HG03097 (cell line): ENCODE results near the gene ZNF148.
"Not testable (repeated sequence)": the region's sequence is repeated elsewhere in the genome, so short reads cannot be mapped to it uniquely, and the experiment has no call there.

Experiments used
- ATAC-seq: cut with Tn5 transposase; IDR thresholded peaks from one replicate; pipeline ENCODE4 v1.9.1; 2021; ENCODE audit not compliant: unreplicated experiment, low FRiP score

The ZNF148 gene

DNA sequence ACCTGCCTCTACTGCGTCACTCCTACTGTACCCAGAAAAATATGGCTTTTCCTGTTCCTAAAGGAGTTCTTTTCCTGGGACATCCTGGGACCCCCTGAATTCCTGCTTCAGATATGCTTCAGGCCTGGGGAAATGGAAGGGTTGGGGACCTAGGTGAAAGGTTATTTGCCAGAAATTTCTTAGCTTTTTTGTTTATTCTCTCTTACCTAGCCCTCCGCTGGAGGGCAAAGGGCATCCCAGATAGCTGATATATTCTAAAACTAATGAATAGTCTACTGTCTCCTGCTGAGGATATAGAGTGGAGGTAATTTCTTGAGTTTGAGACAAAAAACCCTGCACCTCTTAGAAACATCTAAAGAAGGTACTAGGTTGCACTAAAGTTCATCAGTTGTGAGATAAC is 3.6 kb upstream of the ZNF148 start:
- no peak for ATAC-seq

DNA sequence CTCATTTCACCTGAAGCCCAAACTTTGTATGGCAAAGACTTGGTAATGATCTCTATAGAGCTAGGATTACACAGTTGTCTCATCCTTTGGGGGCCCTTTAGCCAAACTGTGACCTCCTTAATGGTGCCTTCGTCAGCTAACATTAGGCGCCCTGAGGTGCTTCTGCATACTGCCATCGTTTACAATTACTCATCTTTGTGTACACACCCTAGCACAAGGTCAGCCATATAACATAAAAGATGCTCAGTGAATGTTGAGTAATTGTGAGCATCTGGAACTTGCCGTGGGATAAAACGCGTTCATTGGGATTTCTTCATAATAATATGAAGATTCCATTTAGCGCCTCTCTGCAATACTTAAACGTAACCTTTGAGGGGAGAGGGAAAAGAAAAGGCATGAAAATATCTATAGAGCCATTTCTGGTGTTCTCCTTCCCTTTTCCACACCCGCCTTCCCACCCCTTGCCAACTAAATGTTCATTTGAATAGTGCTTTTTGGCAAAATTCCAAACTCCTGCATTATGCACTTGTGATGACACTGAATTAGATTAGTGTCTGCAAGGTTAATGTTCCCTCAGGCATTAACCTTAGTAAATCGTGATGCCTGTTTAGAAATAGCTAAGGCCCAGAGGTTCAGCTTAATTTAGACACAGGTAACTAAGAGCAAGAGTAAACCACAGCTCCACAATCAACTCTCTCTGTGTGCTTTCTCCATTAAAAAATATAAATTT is 990 bp upstream of the ZNF148 start:
- ATAC-seq = no peak

DNA sequence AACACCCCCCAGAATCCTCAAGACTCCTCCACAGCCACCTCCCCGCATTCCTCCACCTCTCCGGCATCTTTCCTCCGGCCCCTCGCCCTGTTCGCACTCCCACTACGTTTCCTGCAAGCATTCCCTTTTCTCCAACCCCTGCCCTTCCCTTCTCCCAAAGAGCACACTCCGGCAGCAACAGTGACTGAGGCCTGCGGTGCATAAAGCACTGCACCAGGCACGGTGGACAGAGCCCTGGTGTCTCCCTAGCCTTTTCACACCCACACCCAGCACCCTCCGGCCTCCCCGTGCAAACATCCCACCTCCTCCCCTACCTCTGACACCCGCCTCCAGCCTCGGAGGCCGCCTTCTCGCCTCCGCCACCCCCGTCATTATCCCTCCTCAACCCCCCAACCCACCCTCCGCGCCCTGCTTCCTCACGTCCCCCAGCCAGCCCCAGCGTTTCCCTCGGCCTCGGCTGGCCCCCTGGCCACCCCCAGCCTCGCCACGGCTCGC is 577 bp downstream of the ZNF148 start:
- peak; percentile 29 for ATAC-seq

DNA sequence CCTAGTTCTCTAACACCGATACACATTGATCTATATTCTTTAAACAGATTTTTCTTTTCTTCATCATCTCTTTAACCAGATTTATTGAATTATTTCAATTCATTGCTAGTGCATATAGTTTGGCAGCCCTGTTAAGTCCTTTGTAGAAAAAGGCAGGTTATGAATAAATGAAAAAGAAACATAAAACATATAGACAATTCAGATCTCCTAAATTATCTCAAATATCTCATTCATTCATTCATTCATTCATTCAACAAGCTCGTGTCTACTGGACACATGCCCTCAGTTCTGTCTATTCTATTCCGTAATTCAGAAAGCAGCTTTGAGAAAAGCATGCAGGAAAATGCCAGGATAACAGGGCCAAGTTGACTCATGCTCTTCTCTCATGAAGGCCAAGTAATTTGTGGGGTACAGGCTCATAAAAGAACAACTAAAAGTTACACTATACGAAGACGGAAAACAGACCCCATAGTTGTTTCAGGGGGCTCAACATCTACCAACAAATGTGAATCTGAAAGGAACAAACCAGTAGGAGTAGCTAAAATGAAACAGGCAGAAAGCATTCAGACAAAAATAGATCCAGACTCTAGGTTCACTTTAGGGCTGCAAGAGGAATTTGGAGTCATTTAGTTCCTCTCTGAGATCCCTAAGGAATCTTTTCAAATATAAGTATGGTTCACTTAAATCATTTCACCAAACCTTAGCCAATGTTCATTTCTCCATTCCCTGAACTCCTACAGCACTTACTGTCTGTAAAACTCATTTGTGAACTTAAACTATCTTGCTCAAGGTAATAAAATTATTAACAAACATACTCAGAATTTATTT is 7.5 kb downstream of the ZNF148 start:
- ATAC-seq = no peak

DNA sequence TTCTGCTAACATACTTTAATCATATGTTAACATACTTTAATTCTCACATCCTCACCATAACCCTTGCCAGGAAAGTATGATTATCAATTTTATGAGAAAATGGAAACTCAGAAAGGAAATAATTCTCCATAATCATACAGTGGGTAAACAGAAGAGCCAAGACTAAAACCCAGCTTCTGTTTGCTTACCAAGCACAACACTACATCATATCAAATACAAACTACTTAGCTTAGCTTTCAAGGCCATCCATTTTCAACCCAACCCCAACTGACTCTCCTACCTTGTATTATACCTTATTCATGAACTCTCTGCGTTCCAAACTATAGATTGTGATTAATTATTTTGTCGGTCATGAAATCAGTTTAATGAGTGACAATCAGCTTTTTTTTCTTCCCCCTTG is 9.0 kb downstream of the ZNF148 start:
- no peak for ATAC-seq

DNA sequence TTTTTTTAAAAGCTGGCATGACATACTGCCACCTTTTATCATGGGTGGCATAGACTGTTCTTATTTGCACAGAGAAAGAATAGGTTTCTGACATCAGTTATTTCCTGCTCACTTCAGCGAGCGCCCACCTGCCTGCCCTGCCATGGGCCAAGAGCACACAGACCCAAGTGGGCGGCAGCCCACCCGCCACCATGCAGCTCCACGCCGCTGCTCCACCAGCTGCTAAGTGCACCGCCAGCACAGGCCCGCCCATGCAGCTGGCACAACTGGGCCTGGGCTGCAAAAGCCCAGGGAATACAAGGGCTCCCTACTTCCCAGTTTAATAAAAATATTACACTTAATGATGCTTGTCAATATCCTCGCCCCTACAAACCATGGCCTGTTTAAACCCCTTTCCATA is 15.4 kb downstream of the ZNF148 start:
- no peak for ATAC-seq

DNA sequence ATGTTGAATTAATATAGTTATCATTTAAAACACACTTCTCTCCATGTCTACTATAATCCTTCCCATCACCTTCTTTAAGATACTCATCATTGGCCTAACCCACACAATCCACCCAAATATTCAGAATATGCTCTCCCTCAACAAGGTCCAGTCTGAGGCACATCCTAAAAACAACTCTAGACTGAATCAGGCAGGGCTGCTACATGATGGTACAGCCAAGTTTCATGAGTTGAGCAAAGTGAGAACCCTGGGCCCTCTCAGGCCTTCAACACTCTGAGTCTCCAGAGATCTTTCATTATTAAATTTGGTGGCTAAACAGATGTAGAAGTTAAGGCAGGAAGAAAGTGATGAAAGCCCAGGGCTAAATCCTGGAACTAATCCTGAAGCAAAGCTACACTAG is 16.2 kb downstream of the ZNF148 start:
- no peak for ATAC-seq

DNA sequence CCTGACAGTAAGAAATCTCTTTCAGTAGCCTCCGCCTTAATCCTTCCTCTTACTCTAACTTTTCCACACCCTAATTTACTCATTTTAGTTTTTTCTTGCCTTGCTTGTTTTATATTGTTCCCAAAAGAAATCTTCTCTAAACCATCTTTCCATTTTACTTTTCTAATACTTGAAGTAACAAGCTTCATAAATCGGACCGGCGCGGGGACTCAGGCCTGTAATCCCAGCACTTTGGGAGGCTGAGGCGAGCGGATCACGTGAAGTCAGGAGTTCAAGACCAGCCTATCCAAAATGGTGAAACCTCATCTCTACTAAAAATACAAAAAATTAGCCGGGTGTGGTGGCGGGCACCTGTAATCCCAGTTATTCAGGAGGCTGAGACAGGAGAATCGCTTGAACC is 17.3 kb downstream of the ZNF148 start:
- no peak for ATAC-seq

DNA sequence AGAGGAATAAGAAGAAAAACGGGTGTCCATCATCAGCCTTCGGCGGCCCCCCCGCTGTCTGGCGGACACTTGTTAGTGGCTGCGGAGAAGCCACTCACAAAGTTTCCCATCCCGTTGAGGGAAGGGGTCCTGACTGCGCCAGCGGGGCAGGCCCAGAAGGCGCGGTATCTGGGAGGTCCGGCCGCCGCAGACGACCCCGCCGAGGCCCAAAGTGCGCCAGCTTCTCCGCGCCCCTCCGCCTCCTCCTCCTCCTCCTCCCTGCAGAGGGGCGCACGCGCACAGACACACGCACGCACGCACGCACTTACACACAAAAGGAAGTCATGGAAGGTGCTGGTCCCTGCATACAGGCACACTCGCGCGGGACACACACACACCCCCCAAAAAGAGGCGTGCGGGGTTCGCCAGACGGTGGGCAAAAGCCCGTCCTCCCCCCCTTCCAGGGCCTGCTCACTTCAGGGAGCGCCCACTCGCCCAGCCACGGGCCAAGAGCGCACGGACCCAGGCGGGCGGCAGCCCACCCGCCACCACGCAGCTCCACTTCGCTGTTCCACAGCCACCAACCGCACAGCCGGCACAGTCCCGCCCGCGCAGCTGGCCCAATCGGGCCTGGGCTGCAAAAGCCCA is 18.0 kb downstream of the ZNF148 start:
- ATAC-seq = peak; percentile 41

DNA sequence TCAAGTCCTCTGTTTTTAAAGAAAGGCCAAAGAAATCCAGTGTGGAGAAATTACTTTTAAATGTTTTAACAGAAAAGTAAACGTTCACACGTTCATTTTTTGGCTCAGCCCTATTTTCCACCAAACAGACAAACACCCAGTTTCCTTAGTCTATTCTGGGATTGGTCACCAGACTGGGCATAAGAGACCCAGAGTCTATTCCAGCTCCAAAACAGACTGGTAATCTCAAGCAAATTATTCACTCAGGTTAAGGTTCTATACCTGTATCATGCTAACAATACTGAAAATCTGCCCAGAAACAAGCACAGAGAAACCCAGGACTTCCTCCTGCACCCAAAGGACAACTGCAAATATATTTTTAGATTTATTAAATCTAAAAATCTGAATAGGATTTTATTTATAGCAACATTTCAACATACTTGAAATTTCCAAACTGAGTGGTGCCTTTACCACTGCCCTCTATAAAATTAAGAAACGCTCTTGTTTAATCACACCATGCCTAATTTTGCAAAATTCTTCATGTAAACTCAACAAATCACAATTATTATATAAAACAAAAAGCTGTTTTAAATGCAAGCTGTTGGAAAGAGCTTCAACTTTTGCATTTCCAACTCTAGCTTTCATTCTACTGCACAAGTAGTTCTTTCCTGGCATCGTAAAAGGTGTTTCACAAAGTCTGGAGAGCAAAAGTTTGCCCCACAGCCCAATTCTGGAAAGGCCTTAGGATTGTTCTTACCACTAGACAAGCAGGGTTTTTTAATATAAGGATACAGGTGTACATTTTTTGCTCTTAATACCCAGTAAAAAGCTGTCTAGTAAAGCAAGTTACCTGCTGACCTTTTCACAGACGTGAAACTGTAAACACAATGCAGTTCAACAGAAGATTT is 18.7 kb downstream of the ZNF148 start:
- ATAC-seq = no peak

DNA sequence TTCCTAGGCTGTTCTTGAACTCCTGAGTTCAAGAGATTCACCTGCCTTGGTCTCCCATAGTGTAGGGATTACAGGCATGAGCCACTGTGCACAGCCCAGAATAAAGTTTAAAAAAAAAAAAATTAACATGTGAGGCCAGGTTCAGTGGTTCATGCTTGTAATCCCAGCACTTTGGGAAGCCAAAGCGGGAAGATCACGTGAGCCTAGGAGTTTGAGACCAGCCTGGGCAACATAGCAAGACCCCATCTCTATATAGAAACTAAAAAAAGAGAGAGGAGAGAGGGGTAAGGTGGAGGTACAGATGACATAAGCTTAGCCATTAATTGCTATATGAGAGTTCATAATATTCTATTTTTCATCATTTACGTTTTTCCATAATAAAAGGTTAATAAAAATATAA is 21.5 kb downstream of the ZNF148 start:
- ATAC-seq = no peak

DNA sequence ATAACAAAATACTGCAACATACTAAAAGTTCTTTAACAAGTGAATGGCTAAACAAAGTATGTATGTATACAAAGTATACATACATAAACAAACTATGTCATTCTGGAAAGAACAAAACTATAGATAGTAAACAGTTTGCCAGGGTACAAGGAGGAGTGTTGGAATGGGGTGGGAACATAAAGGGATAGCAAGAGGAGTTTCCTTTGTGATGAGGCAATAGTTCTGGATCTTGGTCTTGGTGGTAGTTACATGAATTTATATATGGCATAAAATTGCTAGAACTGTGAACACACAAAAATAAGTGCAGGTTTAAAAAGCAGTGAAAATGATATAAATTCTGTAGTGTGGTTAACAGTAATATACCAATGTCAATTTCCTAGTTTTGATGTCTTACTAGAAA is 22.0 kb downstream of the ZNF148 start:
- no peak for ATAC-seq

DNA sequence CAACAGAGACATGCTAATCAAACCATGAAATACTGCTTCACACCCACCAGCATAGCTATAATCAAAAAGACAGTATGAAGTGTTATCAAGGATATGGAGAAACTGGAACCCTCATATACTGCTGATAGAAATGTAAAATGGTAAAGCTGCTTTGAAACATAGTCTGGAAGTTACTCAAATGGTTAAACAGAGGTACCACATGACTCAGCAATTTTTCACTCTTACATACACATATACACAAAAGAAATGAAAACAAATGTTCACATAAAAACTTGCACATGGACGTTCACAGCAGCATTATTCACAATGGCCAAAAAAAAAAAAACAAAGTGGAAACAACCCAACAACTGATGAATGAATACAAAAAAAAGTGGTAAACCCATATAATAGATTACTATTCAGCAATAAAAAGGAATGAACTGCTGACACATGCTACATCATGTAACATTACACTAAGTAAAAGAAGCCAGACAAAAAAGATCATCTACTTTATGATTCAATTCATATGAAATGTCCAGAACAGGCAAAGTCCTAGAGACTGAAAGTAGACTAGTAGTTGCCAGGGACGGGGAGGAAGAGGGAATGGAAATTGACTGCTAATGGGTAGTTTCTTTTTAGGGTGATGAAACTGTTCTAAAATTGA is 23.2 kb downstream of the ZNF148 start:
- no peak for ATAC-seq

DNA sequence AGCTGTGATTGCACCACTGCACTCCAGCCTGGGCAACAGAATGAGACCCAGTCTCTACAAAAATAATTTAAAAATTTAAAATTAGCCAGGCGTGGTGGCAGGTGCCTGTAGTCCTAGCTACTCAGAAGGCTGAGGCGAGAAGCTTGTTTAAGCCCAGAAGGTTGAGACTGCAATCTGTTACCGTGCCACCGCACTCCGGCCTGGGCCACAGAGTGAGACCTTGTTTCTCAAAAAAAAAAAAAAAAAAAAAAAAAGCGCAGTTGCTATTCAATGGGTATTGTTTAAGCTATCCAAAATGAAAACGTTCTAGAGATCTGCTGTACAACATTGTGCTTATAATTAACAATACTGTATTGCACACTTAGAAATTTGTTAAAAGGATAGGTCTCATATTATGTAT is 24.0 kb downstream of the ZNF148 start:
- ATAC-seq = no peak

DNA sequence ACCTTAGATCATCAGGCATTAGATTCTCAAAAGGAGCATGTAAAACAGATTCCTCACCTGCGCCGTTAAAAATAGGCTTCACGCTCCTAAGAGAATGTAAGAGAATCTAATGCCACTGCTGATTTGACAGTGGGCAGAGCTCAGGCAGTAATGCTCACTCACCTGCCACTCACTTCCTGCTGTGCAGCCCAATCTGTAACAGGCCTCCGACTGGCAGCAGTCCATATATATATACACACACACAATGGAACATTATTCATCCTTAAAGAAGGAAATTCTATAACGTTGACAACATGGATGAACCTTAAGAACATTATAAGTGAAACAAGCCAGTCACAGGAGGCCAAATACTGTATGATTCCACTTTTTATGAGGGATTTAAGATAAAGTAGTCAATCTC is 24.5 kb downstream of the ZNF148 start:
- ATAC-seq = no peak

DNA sequence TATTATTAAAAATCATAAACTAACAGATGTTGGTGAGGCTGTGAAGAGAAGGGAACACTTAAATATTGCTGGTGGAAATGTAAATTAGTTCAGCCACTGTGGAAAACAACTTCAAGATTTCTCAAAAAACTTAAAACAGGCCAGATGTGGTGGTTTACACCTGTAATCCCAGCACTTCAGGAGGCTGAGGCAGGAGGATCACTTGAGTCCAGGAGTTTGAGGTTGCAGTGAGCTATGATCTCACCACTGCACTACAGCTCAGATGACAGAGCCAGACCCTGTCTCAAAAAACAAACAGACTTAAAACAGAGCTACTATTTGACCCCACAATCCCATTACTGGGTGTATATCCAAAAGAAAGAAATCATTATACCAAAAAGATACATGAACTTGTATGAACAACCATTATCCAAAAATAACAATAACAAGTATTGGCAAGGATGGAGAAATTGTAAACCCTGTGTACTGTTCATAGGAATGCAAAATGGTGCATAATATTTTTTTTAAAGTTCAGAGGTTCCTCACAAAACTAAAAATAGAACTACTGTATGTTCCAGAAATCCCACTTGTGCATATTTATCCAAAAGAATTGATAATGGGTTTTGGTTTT is 25.5 kb downstream of the ZNF148 start:
- ATAC-seq = no peak

DNA sequence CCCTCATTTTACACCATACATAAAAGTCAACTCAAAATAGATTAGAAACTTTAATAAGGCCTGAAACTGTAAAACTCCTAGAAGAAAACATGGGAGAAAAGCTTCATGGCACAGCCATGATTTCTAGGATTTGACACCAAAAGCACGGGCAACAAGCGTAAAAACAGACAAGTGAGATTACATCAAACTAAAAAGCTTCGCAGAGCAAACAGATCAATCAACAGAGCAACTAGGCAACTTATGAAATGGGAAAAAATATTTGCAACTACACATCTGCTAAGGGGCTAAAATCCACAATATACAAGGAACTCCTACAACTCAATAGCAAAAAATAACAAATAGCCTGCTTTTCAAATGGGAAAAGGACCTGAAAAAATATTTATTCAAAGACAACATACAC is 26.1 kb downstream of the ZNF148 start:
- ATAC-seq = no peak

DNA sequence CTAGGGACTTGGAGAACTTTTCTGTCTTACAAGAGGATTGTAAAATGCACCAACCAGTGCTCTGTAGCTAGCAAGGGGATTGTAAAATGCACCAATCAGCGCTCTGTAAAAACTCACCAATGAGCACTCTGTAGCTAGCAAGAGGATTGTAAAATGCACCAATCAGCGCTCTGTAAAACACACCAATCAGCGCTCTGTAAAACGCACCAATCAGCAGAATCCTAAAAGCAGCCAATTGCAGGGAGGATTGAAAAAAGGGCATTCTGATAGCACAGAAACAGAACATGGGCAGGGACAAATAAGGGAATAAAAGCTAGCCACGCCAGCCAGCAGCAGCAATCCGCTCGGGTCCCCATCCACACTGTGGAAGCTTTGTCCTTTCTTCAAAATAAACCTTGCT is 31.8 kb downstream of the ZNF148 start:
- not testable (repeated sequence) for ATAC-seq

DNA sequence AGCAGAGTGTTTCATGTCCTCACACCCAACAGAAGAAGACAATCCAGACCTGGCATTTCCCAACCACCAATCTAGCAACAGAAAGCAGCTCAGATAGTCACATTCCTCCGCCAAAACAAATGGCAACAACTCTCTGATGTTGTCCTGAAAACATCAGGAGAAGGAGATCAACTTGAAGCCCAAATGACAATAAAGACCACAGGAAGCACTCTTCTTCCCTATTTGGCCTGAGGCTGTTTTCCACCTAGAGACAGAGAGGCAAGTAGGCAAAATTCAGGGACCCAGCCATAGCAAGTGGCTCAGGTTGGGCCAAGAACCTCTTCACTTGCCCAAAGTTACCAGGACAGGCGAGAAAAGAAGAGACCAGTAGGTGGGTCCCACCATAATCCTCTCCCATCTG is 35.0 kb downstream of the ZNF148 start:
- no peak for ATAC-seq

DNA sequence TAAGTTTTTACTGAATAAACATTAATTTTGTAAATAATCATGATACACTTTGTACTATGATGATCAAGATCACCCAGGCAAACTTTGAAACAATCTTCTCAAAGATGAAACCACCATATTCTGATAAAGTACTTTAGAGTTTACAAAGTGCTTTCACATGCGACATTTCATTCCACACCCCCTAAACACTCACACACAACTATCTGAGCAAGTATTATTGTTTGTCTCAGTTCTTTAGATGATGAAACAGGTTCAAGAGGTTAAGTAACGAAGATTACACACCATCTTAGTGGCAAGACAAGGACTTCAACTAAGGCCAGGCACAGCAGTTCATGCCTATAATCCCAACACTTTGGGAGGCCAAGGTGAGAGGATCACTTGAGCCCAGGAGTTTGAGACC is 37.6 kb downstream of the ZNF148 start:
- no peak for ATAC-seq
